Gastrocnemius medialis (tissue), 4 donors: ENCODE results near the gene LARP4.

ENCODE experiments used
- POLR2A ChIP-seq, 2 donors: fragments of 450-650 bp; IDR thresholded peaks; one replicate each; pipeline ENCODE4 v1.6.1; 2017; ENCODE audit warnings: antibody characterized with exemption in 2 of 2, mild to moderate bottlenecking in 2 of 2, moderate library complexity in 2 of 2
- TF ChIP-seq, protein P1 (sequence below), 5 experiments: fragments of 450-650 bp in 3 of 5; fragments of 200-600 bp in 2 of 5; sonication (generic) in 2 of 5; IDR thresholded peaks in 4 of 5; conservative IDR thresholded peaks in 1 of 5; 1 replicate in 4 of 5; 2 replicates in 1 of 5; pipeline ENCODE4 v1.5.1; 2016 to 2019; ENCODE audit warnings: antibody characterized with exemption in 5 of 5, mild to moderate bottlenecking in 3 of 5, moderate library complexity in 3 of 5

DNA sequence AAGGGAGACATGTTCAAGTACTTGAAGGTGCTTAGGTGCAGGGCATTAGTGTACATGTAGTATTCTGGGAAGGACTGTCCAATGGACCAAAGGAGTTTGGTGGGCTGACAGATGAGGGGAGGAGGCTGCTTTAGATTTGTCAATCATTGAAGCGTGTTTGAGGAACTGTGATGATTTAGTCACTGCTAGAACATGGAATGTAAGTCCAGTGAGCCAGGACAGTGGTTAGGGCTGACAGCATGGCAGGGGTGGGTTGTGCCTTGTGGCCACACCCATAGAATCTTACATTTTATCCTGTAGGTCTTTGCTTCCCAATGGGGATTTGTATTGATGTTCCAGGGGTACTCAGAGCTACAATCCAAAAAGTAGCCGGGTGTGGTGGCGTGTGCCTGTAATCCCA, 128.7 kb downstream of the LARP4 start:
- TF ChIP-seq, protein P1, sequence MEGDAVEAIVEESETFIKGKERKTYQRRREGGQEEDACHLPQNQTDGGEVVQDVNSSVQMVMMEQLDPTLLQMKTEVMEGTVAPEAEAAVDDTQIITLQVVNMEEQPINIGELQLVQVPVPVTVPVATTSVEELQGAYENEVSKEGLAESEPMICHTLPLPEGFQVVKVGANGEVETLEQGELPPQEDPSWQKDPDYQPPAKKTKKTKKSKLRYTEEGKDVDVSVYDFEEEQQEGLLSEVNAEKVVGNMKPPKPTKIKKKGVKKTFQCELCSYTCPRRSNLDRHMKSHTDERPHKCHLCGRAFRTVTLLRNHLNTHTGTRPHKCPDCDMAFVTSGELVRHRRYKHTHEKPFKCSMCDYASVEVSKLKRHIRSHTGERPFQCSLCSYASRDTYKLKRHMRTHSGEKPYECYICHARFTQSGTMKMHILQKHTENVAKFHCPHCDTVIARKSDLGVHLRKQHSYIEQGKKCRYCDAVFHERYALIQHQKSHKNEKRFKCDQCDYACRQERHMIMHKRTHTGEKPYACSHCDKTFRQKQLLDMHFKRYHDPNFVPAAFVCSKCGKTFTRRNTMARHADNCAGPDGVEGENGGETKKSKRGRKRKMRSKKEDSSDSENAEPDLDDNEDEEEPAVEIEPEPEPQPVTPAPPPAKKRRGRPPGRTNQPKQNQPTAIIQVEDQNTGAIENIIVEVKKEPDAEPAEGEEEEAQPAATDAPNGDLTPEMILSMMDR (IDR thresholded peaks at IDR 0.05 in 4 of 5, conservative IDR thresholded peaks at IDR 0.05 in 1 of 5) = no peak
- TF ChIP-seq POLR2A (IDR thresholded peaks at IDR 0.05) = no peak
